Measurements from ENCODE around the gene PLK2.

PLK2 gene

GRCh38 chr5:58481066-58481676 lies 21.3 kb upstream of the PLK2 start:
- H3K4me3 ChIP-seq (ENCODE audit: severe bottlenecking), result no peak overlapping the region
- TF ChIP-seq, protein P1, sequence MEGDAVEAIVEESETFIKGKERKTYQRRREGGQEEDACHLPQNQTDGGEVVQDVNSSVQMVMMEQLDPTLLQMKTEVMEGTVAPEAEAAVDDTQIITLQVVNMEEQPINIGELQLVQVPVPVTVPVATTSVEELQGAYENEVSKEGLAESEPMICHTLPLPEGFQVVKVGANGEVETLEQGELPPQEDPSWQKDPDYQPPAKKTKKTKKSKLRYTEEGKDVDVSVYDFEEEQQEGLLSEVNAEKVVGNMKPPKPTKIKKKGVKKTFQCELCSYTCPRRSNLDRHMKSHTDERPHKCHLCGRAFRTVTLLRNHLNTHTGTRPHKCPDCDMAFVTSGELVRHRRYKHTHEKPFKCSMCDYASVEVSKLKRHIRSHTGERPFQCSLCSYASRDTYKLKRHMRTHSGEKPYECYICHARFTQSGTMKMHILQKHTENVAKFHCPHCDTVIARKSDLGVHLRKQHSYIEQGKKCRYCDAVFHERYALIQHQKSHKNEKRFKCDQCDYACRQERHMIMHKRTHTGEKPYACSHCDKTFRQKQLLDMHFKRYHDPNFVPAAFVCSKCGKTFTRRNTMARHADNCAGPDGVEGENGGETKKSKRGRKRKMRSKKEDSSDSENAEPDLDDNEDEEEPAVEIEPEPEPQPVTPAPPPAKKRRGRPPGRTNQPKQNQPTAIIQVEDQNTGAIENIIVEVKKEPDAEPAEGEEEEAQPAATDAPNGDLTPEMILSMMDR (IDR thresholded peaks at IDR 0.05; ENCODE audit: poor library complexity, severe bottlenecking), result no peak
- no peak overlapping the region for H3K27ac ChIP-seq (ENCODE audit: poor library complexity, severe bottlenecking)
- H3K27me3 ChIP-seq (ENCODE audit: insufficient read depth, poor library complexity, severe bottlenecking), result peaks cover 10% of the 10 kb centered on the region
- no peaks in the 10 kb centered on the region for H3K9me3 ChIP-seq (ENCODE audit: severe bottlenecking)
- H3K4me1 ChIP-seq (ENCODE audit: insufficient read depth, poor library complexity, severe bottlenecking), result no peaks in the 10 kb centered on the region
- DNase-seq (ENCODE audit: low spot score) (no peak), ATAC-seq (ENCODE audit: low read depth) (no peak)
- H3K36me3 ChIP-seq (ENCODE audit: low read depth), result no peaks in the 10 kb centered on the region

GRCh38 chr5:58477760-58478376 lies 18.0 kb upstream of the PLK2 start:
- no peak for ATAC-seq (ENCODE audit: low read depth)
- DNase-seq (ENCODE audit: low spot score), result no peak
- Histone ChIP-seq H3K4me3 (ENCODE audit: severe bottlenecking) (no peak overlapping the region), H3K27me3 (ENCODE audit: insufficient read depth, poor library complexity, severe bottlenecking) (no peaks in the 10 kb centered on the region), H3K4me1 (ENCODE audit: insufficient read depth, poor library complexity, severe bottlenecking) (no peaks in the 10 kb centered on the region), H3K27ac (ENCODE audit: poor library complexity, severe bottlenecking) (no peak overlapping the region), H3K36me3 (ENCODE audit: low read depth) (no peaks in the 10 kb centered on the region), H3K9me3 (ENCODE audit: severe bottlenecking) (peaks cover 4% of the 10 kb centered on the region)
- TF ChIP-seq, protein P1 (IDR thresholded peaks at IDR 0.05; ENCODE audit: poor library complexity, severe bottlenecking), result peak; percentile 45

DNA sequence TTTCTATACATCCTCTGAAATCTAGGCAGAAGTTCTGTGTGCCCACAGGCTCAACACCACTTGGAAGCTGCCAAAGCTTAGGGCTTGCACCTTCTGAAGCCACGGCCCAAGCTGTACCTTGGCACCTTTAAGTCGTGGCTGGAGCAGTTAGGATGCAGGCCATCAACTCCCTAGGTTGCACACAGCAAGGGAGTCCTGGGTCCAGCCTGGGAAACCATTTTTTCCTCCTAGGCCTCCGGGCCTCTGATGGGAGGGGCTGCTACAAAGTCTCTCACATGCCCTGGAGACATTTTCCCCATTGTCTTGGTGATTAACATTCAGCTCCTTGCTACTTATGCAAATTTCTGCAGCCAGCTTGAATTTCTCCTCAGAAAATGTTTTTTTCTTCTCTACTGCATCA lies 15.5 kb upstream of the PLK2 start:
- no peak overlapping the region for H3K27ac ChIP-seq (ENCODE audit: poor library complexity, severe bottlenecking)
- TF ChIP-seq, protein P1 (IDR thresholded peaks at IDR 0.05; ENCODE audit: poor library complexity, severe bottlenecking), result no peak
- H3K36me3 ChIP-seq (ENCODE audit: low read depth), result no peaks in the 10 kb centered on the region
- H3K9me3 ChIP-seq (ENCODE audit: severe bottlenecking), result peaks cover 4% of the 10 kb centered on the region
- no peaks in the 10 kb centered on the region for H3K27me3 ChIP-seq (ENCODE audit: insufficient read depth, poor library complexity, severe bottlenecking)
- H3K4me1 ChIP-seq (ENCODE audit: insufficient read depth, poor library complexity, severe bottlenecking), result no peaks in the 10 kb centered on the region
- DNase-seq (ENCODE audit: low spot score), result no peak
- no peak for ATAC-seq (ENCODE audit: low read depth)
- no peak overlapping the region for H3K4me3 ChIP-seq (ENCODE audit: severe bottlenecking)

DNA sequence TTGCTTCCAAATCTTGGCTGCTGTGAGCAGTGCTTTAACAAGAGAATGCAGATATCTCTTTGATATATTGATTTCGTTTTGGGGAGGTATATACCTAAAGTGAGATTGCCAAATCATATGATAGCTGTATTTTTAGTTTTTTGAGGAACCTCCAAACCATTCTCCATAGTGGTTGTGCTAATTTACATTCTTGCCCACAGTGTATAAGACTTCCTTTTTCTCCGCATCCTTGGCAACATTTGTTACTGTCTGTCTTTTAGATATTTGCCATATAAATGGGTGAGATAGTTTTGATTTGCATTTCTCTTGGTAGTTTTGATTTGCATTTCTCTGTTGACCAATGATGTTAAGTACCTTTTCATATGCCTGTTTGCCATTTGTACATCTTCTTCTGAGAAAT lies 10.0 kb upstream of the PLK2 start:
- Histone ChIP-seq H3K36me3 (ENCODE audit: low read depth) (no peaks in the 10 kb centered on the region), H3K4me3 (ENCODE audit: severe bottlenecking) (no peak overlapping the region), H3K4me1 (ENCODE audit: insufficient read depth, poor library complexity, severe bottlenecking) (no peaks in the 10 kb centered on the region), H3K27me3 (ENCODE audit: insufficient read depth, poor library complexity, severe bottlenecking) (no peaks in the 10 kb centered on the region), H3K9me3 (ENCODE audit: severe bottlenecking) (no peaks in the 10 kb centered on the region), H3K27ac (ENCODE audit: poor library complexity, severe bottlenecking) (no peak overlapping the region)
- no peak for ATAC-seq (ENCODE audit: low read depth)
- no peak for DNase-seq (ENCODE audit: low spot score)
- TF ChIP-seq, protein P1 (IDR thresholded peaks at IDR 0.05; ENCODE audit: poor library complexity, severe bottlenecking), result no peak

DNA sequence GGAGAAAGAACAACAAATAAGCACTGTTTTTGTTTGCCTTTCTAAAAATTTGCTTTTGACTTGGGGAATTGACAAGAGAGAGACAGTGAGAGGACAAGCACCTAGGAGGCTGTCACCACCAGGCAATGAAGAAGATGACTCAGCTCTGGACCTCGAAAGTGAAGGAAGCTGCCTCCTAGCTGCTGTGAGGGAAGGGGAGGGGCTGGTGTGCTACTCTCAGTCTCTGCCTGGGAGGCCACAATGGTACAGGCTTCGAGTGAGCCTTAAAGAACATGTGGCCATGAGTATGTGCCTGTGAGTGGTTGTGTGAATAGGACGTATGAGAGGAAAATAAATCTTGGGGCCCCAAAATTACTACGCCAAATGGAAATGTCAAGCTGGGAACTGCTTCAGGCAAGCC lies 7.1 kb upstream of the PLK2 start:
- ATAC-seq (ENCODE audit: low read depth) (peak; percentile 58; the same call in 2 of the 3 replicates), DNase-seq (ENCODE audit: low spot score) (no peak)
- Histone ChIP-seq H3K4me3 (ENCODE audit: severe bottlenecking) (no peak overlapping the region), H3K27me3 (ENCODE audit: insufficient read depth, poor library complexity, severe bottlenecking) (no peaks in the 10 kb centered on the region), H3K27ac (ENCODE audit: poor library complexity, severe bottlenecking) (no peak overlapping the region), H3K4me1 (ENCODE audit: insufficient read depth, poor library complexity, severe bottlenecking) (peaks cover 7% of the 10 kb centered on the region), H3K9me3 (ENCODE audit: severe bottlenecking) (no peaks in the 10 kb centered on the region), H3K36me3 (ENCODE audit: low read depth) (no peaks in the 10 kb centered on the region)
- TF ChIP-seq, protein P1 (IDR thresholded peaks at IDR 0.05; ENCODE audit: poor library complexity, severe bottlenecking), result no peak
